GM12878 (cell line): ENCODE data around the gene DUSP11.
A peak's percentile ranks its signal among the peaks of the same experiment; 100 is the strongest.

Experiments
- BACH1 ChIP-seq: fragments of 450-650 bp; IDR thresholded peaks from 2 replicates; pipeline ENCODE4 v1.6.1; 2017; ENCODE audit warnings: mild to moderate bottlenecking, borderline replicate concordance
- EZH2 ChIP-seq: IDR thresholded peaks from 2 replicates; pipeline ENCODE4 v1.6.1; 2012; ENCODE audit warnings: low read depth, mild to moderate bottlenecking, control low read depth, inconsistent platforms, low read length, borderline replicate concordance; ENCODE audit not compliant: control insufficient read depth
- JUND ChIP-seq: IDR thresholded peaks from 2 replicates; pipeline ENCODE4 v1.6.1; 2012; ENCODE audit warnings: low read depth, mild to moderate bottlenecking, low read length, improper control_type of control experiment, moderate library complexity
- NFXL1 ChIP-seq: fragments of 450-650 bp; IDR thresholded peaks from 2 replicates; pipeline ENCODE4 v1.6.1; 2017; ENCODE audit warnings: antibody characterized with exemption, mild to moderate bottlenecking, borderline replicate concordance
- POU2F2 ChIP-seq: IDR thresholded peaks from 3 replicates; pipeline ENCODE4 v1.6.1; 2011; ENCODE audit warnings: low read depth, mild to moderate bottlenecking, low read length, borderline replicate concordance
- SMAD1 ChIP-seq: fragments of 450-650 bp; IDR thresholded peaks from 2 replicates; pipeline ENCODE4 v1.6.1; 2018; ENCODE audit warnings: mild to moderate bottlenecking, low read depth; ENCODE audit not compliant: partially characterized antibody
- SUZ12 ChIP-seq: fragments of 200-600 bp; sonication (generic); IDR thresholded peaks from one replicate; pipeline ENCODE4 v1.6.1; 2018; ENCODE audit warnings: antibody characterized with exemption, mild to moderate bottlenecking; ENCODE audit not compliant: unreplicated experiment
- TARDBP ChIP-seq: IDR thresholded peaks from 2 replicates; pipeline ENCODE4 v1.6.1; 2016; ENCODE audit warnings: borderline replicate concordance
- TF ChIP-seq, protein P1 (sequence below), 3 experiments: IDR thresholded peaks in 2 of 3; conservative IDR thresholded peaks in 1 of 3; 2 replicates each; pipeline ENCODE4 v1.5.1; 2011; ENCODE audit warnings: low read depth in 3 of 3, low read length in 3 of 3, mild to moderate bottlenecking in 3 of 3, control low read depth in 2 of 3, moderate library complexity in 2 of 3, inconsistent platforms in 1 of 3, mixed read lengths in 1 of 3; ENCODE audit not compliant: control insufficient read depth in 2 of 3, insufficient read depth in 1 of 3; ENCODE audit errors: extremely low read depth in 1 of 3
- TF ChIP-seq, protein P2 (sequence below): IDR thresholded peaks from 2 replicates; pipeline ENCODE4 v1.6.1; 2011; ENCODE audit warnings: low read depth, low read length, improper control_type of control experiment, borderline replicate concordance
- TF ChIP-seq, protein P3 (sequence below): IDR thresholded peaks from 2 replicates; pipeline ENCODE4 v1.6.1; 2012; ENCODE audit warnings: low read depth, low read length, improper control_type of control experiment
- TF ChIP-seq, protein P4 (sequence below): fragments of 450-650 bp; IDR thresholded peaks from 2 replicates; pipeline ENCODE4 v1.6.1; 2016; ENCODE audit warnings: mild to moderate bottlenecking, moderate library complexity, borderline replicate concordance
- TF ChIP-seq, protein P5 (sequence below): fragments of 450-650 bp; formaldehyde crosslinking; IDR thresholded peaks from 2 replicates; pipeline ENCODE4 v1.4.0; 2020; ENCODE audit warnings: mild to moderate bottlenecking, moderate library complexity

DNA sequence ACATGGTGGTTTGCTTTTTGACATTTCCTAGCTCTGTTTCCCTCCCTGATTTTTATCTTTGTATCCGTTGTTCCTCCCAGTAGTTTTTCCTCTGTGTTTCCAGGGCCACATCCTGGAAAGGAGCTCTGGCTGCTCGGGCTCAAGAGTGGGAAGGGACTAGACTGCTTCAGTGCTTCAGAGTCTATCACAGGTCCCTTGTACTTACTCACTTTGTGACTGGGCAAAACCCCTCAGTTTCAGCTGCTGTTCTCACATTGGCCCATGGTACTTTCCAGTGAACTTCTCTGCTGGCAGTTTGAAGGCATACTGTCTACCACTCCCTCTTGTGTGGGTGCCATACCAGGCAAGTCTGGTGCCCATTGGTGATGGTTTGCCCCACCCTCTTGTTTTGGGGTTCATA is 41.3 kb upstream of the DUSP11 start:
- TF ChIP-seq, protein P1, sequence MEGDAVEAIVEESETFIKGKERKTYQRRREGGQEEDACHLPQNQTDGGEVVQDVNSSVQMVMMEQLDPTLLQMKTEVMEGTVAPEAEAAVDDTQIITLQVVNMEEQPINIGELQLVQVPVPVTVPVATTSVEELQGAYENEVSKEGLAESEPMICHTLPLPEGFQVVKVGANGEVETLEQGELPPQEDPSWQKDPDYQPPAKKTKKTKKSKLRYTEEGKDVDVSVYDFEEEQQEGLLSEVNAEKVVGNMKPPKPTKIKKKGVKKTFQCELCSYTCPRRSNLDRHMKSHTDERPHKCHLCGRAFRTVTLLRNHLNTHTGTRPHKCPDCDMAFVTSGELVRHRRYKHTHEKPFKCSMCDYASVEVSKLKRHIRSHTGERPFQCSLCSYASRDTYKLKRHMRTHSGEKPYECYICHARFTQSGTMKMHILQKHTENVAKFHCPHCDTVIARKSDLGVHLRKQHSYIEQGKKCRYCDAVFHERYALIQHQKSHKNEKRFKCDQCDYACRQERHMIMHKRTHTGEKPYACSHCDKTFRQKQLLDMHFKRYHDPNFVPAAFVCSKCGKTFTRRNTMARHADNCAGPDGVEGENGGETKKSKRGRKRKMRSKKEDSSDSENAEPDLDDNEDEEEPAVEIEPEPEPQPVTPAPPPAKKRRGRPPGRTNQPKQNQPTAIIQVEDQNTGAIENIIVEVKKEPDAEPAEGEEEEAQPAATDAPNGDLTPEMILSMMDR (IDR thresholded peaks at IDR 0.05 in 2 of 3, conservative IDR thresholded peaks at IDR 0.05 in 1 of 3; ENCODE audit: control insufficient read depth in 2 of 3, extremely low read depth in 1 of 3, insufficient read depth in 1 of 3, low read depth in 3 of 3, low read length in 3 of 3) = no peak
- TF ChIP-seq, protein P2, sequence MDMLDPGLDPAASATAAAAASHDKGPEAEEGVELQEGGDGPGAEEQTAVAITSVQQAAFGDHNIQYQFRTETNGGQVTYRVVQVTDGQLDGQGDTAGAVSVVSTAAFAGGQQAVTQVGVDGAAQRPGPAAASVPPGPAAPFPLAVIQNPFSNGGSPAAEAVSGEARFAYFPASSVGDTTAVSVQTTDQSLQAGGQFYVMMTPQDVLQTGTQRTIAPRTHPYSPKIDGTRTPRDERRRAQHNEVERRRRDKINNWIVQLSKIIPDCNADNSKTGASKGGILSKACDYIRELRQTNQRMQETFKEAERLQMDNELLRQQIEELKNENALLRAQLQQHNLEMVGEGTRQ = no peak
- TF ChIP-seq EZH2 = no peak
- TF ChIP-seq, protein P3, sequence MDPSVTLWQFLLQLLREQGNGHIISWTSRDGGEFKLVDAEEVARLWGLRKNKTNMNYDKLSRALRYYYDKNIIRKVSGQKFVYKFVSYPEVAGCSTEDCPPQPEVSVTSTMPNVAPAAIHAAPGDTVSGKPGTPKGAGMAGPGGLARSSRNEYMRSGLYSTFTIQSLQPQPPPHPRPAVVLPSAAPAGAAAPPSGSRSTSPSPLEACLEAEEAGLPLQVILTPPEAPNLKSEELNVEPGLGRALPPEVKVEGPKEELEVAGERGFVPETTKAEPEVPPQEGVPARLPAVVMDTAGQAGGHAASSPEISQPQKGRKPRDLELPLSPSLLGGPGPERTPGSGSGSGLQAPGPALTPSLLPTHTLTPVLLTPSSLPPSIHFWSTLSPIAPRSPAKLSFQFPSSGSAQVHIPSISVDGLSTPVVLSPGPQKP = no peak
- TF ChIP-seq POU2F2 = no peak
- TF ChIP-seq JUND = no peak
- TF ChIP-seq SMAD1 = no peak
- no peak for TF ChIP-seq SUZ12
- peak; percentile 49; the same call in 1 of the 2 replicates for TF ChIP-seq BACH1
- TF ChIP-seq, protein P4, sequence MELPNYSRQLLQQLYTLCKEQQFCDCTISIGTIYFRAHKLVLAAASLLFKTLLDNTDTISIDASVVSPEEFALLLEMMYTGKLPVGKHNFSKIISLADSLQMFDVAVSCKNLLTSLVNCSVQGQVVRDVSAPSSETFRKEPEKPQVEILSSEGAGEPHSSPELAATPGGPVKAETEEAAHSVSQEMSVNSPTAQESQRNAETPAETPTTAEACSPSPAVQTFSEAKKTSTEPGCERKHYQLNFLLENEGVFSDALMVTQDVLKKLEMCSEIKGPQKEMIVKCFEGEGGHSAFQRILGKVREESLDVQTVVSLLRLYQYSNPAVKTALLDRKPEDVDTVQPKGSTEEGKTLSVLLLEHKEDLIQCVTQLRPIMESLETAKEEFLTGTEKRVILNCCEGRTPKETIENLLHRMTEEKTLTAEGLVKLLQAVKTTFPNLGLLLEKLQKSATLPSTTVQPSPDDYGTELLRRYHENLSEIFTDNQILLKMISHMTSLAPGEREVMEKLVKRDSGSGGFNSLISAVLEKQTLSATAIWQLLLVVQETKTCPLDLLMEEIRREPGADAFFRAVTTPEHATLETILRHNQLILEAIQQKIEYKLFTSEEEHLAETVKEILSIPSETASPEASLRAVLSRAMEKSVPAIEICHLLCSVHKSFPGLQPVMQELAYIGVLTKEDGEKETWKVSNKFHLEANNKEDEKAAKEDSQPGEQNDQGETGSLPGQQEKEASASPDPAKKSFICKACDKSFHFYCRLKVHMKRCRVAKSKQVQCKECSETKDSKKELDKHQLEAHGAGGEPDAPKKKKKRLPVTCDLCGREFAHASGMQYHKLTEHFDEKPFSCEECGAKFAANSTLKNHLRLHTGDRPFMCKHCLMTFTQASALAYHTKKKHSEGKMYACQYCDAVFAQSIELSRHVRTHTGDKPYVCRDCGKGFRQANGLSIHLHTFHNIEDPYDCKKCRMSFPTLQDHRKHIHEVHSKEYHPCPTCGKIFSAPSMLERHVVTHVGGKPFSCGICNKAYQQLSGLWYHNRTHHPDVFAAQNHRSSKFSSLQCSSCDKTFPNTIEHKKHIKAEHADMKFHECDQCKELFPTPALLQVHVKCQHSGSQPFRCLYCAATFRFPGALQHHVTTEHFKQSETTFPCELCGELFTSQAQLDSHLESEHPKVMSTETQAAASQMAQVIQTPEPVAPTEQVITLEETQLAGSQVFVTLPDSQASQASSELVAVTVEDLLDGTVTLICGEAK = no peak
- TF ChIP-seq, protein P5, sequence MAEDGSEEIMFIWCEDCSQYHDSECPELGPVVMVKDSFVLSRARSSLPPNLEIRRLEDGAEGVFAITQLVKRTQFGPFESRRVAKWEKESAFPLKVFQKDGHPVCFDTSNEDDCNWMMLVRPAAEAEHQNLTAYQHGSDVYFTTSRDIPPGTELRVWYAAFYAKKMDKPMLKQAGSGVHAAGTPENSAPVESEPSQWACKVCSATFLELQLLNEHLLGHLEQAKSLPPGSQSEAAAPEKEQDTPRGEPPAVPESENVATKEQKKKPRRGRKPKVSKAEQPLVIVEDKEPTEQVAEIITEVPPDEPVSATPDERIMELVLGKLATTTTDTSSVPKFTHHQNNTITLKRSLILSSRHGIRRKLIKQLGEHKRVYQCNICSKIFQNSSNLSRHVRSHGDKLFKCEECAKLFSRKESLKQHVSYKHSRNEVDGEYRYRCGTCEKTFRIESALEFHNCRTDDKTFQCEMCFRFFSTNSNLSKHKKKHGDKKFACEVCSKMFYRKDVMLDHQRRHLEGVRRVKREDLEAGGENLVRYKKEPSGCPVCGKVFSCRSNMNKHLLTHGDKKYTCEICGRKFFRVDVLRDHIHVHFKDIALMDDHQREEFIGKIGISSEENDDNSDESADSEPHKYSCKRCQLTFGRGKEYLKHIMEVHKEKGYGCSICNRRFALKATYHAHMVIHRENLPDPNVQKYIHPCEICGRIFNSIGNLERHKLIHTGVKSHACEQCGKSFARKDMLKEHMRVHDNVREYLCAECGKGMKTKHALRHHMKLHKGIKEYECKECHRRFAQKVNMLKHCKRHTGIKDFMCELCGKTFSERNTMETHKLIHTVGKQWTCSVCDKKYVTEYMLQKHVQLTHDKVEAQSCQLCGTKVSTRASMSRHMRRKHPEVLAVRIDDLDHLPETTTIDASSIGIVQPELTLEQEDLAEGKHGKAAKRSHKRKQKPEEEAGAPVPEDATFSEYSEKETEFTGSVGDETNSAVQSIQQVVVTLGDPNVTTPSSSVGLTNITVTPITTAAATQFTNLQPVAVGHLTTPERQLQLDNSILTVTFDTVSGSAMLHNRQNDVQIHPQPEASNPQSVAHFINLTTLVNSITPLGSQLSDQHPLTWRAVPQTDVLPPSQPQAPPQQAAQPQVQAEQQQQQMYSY (CRISPR knock-in tag) = no peak
- no peak for TF ChIP-seq NFXL1
- TF ChIP-seq TARDBP = no peak
